Liver (tissue), 3 donors: ENCODE results near the gene MIP.

ENCODE experiments used
- ATF3 ChIP-seq: IDR thresholded peaks from 2 replicates; pipeline ENCODE4 v1.6.1; 2016; ENCODE audit warnings: antibody characterized with exemption
- FOXA1 ChIP-seq: IDR thresholded peaks from 2 replicates; pipeline ENCODE4 v1.6.1; 2016; ENCODE audit warnings: antibody characterized with exemption
- FOXA2 ChIP-seq: IDR thresholded peaks from 2 replicates; pipeline ENCODE4 v1.6.1; 2016; ENCODE audit warnings: antibody characterized with exemption
- JUND ChIP-seq, 2 donors: IDR thresholded peaks; 2 replicates each; pipeline ENCODE4 v1.6.1; 2016; ENCODE audit warnings: antibody characterized with exemption in 2 of 2
- RAD21 ChIP-seq, 2 donors: IDR thresholded peaks; 2 replicates each; pipeline ENCODE4 v1.6.1; 2016; ENCODE audit warnings: antibody characterized with exemption in 2 of 2, mild to moderate bottlenecking in 2 of 2
- SP1 ChIP-seq: IDR thresholded peaks from 2 replicates; pipeline ENCODE4 v1.6.1; 2018; ENCODE audit warnings: antibody characterized with exemption, mild to moderate bottlenecking
- TAF1 ChIP-seq: conservative IDR thresholded peaks from 2 replicates; pipeline ENCODE4 v1.6.1; 2016; ENCODE audit warnings: antibody characterized with exemption, mild to moderate bottlenecking
- YY1 ChIP-seq: IDR thresholded peaks from 2 replicates; pipeline ENCODE4 v1.6.1; 2016; ENCODE audit warnings: antibody characterized with exemption, mild to moderate bottlenecking
- TF ChIP-seq, protein P1 (sequence below): fragments of 150-350 bp; IDR thresholded peaks from 2 replicates; pipeline ENCODE4 v1.5.1; 2017; ENCODE audit warnings: improper control_type of control experiment, low read depth, low read length; ENCODE audit not compliant: missing input control
- TF ChIP-seq, protein P2 (sequence below): IDR thresholded peaks from 2 replicates; pipeline ENCODE4 v1.6.1; 2016; ENCODE audit warnings: antibody characterized with exemption, mild to moderate bottlenecking
- TF ChIP-seq, protein P3 (sequence below): IDR thresholded peaks from 2 replicates; pipeline ENCODE4 v1.6.1; 2016; ENCODE audit warnings: antibody characterized with exemption
- TF ChIP-seq, protein P4 (sequence below): IDR thresholded peaks from 2 replicates; pipeline ENCODE4 v1.6.1; 2016; ENCODE audit warnings: antibody characterized with exemption
- donor health status: healthy.
- donor health status: healthy.

DNA sequence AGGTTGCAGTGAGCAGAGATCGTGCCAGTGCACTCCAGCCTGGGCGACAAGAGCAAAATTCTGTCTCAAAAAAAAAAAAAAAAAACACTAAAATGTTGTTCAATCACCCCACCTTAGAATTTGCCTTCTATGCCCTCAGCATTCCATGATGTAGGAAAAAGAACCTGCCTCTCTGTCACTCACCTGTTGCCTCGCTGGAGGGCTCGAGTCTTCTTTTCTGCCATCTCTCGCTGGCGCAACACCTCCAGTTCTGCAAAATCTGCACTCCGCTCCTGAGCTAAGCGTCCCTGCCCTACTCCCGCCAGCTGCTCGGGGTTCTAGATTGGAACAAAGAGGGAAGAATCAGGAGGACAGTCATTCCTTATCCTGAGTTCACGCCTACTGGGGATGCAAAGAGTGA lies 23.2 kb downstream of the MIP start:
- TF ChIP-seq, protein P1, sequence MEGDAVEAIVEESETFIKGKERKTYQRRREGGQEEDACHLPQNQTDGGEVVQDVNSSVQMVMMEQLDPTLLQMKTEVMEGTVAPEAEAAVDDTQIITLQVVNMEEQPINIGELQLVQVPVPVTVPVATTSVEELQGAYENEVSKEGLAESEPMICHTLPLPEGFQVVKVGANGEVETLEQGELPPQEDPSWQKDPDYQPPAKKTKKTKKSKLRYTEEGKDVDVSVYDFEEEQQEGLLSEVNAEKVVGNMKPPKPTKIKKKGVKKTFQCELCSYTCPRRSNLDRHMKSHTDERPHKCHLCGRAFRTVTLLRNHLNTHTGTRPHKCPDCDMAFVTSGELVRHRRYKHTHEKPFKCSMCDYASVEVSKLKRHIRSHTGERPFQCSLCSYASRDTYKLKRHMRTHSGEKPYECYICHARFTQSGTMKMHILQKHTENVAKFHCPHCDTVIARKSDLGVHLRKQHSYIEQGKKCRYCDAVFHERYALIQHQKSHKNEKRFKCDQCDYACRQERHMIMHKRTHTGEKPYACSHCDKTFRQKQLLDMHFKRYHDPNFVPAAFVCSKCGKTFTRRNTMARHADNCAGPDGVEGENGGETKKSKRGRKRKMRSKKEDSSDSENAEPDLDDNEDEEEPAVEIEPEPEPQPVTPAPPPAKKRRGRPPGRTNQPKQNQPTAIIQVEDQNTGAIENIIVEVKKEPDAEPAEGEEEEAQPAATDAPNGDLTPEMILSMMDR = no peak
- TF ChIP-seq FOXA1 (no peak), RAD21 (IDR thresholded peaks at IDR 0.05) (no peak), SP1 (no peak), YY1 (no peak), ATF3 (no peak), JUND (IDR thresholded peaks at IDR 0.05) (no peak), TAF1 (no peak), FOXA2 (no peak)
- TF ChIP-seq, protein P2, sequence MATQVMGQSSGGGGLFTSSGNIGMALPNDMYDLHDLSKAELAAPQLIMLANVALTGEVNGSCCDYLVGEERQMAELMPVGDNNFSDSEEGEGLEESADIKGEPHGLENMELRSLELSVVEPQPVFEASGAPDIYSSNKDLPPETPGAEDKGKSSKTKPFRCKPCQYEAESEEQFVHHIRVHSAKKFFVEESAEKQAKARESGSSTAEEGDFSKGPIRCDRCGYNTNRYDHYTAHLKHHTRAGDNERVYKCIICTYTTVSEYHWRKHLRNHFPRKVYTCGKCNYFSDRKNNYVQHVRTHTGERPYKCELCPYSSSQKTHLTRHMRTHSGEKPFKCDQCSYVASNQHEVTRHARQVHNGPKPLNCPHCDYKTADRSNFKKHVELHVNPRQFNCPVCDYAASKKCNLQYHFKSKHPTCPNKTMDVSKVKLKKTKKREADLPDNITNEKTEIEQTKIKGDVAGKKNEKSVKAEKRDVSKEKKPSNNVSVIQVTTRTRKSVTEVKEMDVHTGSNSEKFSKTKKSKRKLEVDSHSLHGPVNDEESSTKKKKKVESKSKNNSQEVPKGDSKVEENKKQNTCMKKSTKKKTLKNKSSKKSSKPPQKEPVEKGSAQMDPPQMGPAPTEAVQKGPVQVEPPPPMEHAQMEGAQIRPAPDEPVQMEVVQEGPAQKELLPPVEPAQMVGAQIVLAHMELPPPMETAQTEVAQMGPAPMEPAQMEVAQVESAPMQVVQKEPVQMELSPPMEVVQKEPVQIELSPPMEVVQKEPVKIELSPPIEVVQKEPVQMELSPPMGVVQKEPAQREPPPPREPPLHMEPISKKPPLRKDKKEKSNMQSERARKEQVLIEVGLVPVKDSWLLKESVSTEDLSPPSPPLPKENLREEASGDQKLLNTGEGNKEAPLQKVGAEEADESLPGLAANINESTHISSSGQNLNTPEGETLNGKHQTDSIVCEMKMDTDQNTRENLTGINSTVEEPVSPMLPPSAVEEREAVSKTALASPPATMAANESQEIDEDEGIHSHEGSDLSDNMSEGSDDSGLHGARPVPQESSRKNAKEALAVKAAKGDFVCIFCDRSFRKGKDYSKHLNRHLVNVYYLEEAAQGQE = no peak
- TF ChIP-seq, protein P3, sequence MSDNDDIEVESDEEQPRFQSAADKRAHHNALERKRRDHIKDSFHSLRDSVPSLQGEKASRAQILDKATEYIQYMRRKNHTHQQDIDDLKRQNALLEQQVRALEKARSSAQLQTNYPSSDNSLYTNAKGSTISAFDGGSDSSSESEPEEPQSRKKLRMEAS = no peak
- TF ChIP-seq, protein P4, sequence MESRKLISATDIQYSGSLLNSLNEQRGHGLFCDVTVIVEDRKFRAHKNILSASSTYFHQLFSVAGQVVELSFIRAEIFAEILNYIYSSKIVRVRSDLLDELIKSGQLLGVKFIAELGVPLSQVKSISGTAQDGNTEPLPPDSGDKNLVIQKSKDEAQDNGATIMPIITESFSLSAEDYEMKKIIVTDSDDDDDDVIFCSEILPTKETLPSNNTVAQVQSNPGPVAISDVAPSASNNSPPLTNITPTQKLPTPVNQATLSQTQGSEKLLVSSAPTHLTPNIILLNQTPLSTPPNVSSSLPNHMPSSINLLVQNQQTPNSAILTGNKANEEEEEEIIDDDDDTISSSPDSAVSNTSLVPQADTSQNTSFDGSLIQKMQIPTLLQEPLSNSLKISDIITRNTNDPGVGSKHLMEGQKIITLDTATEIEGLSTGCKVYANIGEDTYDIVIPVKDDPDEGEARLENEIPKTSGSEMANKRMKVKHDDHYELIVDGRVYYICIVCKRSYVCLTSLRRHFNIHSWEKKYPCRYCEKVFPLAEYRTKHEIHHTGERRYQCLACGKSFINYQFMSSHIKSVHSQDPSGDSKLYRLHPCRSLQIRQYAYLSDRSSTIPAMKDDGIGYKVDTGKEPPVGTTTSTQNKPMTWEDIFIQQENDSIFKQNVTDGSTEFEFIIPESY = no peak
